K562 (cell line): Measurements from ENCODE around the gene UNC45A. TPM values are rescaled to one million over a fixed set of nuclear protein-coding genes. Genes with fewer than 3 reads are reported as not detected.
A peak's percentile ranks its signal among the peaks of the same experiment; 100 is the strongest.

ENCODE experiments used
- CREB5 ChIP-seq: fragments of 250-450 bp; sonication (Bioruptor Pico); IDR thresholded peaks from 2 replicates; pipeline ENCODE4 v1.5.0; 2020; ENCODE audit warnings: mild to moderate bottlenecking
- ETV5 ChIP-seq: sonication (generic); formaldehyde crosslinking; IDR thresholded peaks from 2 replicates; pipeline ENCODE4 v1.4.0; 2020; ENCODE audit warnings: low read depth, mild to moderate bottlenecking, missing genetic modification reagents
- FOXA3 ChIP-seq, 2 experiments: fragments of 450-650 bp in 1 of 2; sonication (generic) in 1 of 2; formaldehyde crosslinking; IDR thresholded peaks in 1 of 2; conservative IDR thresholded peaks in 1 of 2; 2 replicates each; pipeline versions ENCODE4 v1.4.0 to v1.8.0; 2020 to 2022; ENCODE audit warnings: mild to moderate bottlenecking in 2 of 2, missing genetic modification reagents in 1 of 2
- MTA2 ChIP-seq: fragments of 450-650 bp; IDR thresholded peaks from 2 replicates; pipeline ENCODE4 v1.6.1; 2016; ENCODE audit warnings: low read depth
- RHOXF2B ChIP-seq: fragments of 250-450 bp; sonication (Bioruptor Pico); conservative IDR thresholded peaks from 2 replicates; pipeline ENCODE4 v1.5.1; 2021
- RREB1 ChIP-seq: fragments of 250-450 bp; sonication (Bioruptor Pico); IDR thresholded peaks from 2 replicates; pipeline ENCODE4 v1.4.0; 2020
- SMAD1 ChIP-seq: fragments of 150-350 bp; IDR thresholded peaks from 2 replicates; pipeline ENCODE4 v1.6.1; 2014; ENCODE audit warnings: low read length, low read depth; ENCODE audit not compliant: partially characterized antibody
- TBL1XR1 ChIP-seq, 2 experiments: IDR thresholded peaks; 2 replicates each; pipeline ENCODE4 v1.6.1; 2012; ENCODE audit warnings: improper control_type of control experiment in 2 of 2, low read length in 2 of 2, mild to moderate bottlenecking in 1 of 2
- TSC22D4 ChIP-seq: fragments of 450-650 bp; IDR thresholded peaks from 2 replicates; pipeline ENCODE4 v1.6.1; 2016; ENCODE audit warnings: missing genetic modification characterization, missing biosample characterization, control low read depth
- ZBTB2 ChIP-seq: fragments of 450-650 bp; IDR thresholded peaks from 2 replicates; pipeline ENCODE4 v1.6.1; 2016; ENCODE audit warnings: antibody characterized with exemption
- ZC3H11A ChIP-seq: IDR thresholded peaks from 2 replicates; pipeline ENCODE4 v1.6.1; 2012; ENCODE audit warnings: low read depth, low read length, improper control_type of control experiment
- ZNF431 ChIP-seq: sonication (generic); formaldehyde crosslinking; IDR thresholded peaks from 2 replicates; pipeline ENCODE4 v1.8.0; 2022; ENCODE audit warnings: mild to moderate bottlenecking, missing genetic modification reagents
- ZNF584 ChIP-seq: fragments of 200-800 bp; sonication (Bioruptor generic); IDR thresholded peaks from 2 replicates; pipeline ENCODE4 v1.6.1; 2016; ENCODE audit warnings: low read depth, mild to moderate bottlenecking, missing genetic modification characterization, missing compliant biosample characterization
- polyA plus RNA-seq, 8 experiments: library from polyadenylated mRNA; depleted of rRNA in 4 of 8; stranded (reverse) in 5 of 8; unstranded in 3 of 8; fragments of >200 nt; fragmentation: Nextera tagmentation in 2 of 8; fragmentation: Illumina TruSeq in 1 of 8; extraction: Ambion mirVana in 2 of 8; extraction: Trizol in 1 of 8; gene quantifications; 2 replicates each; pipeline versions ENCODE4 v1.2.1 to v1.2.3, GENCODE V29; 2011 to 2014; ENCODE audit warnings: inconsistent platforms in 1 of 8, missing spikeins in 1 of 8
- total RNA-seq, 7 experiments: library from RNA; depleted of rRNA in 6 of 7; stranded (reverse); fragments of >200 nt in 6 of 7; fragmentation: Illumina TruSeq in 2 of 7; extraction: Trizol in 2 of 7; gene quantifications; 2 replicates each; pipeline versions ENCODE4 v1.2.1 to v1.2.3, GENCODE V29; 2011 to 2021; ENCODE audit warnings: low replicate concordance in 1 of 7
- TF ChIP-seq, protein P1 (sequence below): sonication (generic); formaldehyde crosslinking; IDR thresholded peaks from 2 replicates; pipeline ENCODE4 v1.8.0; 2022; ENCODE audit warnings: mild to moderate bottlenecking, missing genetic modification reagents
- TF ChIP-seq, protein P2 (sequence below): IDR thresholded peaks from 2 replicates; pipeline ENCODE4 v1.6.1; 2012; ENCODE audit warnings: low read depth, low read length, improper control_type of control experiment, borderline replicate concordance

The UNC45A gene
- total and polyA plus RNA-seq, 9 of the 15 experiments (the other 6 are each of a cell fraction or from before 2014, with no cell fraction given) = 22.4 to 79.3 (median 43.7) TPM

GRCh38 chr15:90901175-90902039 is 33.7 kb upstream of the UNC45A start (continued):
- peak; percentile 61 to 94; a peak in 3 of 4 replicates for TF ChIP-seq TBL1XR1 (IDR thresholded peaks at IDR 0.05; ENCODE audit: low read length in 2 of 2)
- TF ChIP-seq CREB5 = no peak
- no peak for TF ChIP-seq RREB1 (CRISPR knock-in tag)
- TF ChIP-seq, protein P1, sequence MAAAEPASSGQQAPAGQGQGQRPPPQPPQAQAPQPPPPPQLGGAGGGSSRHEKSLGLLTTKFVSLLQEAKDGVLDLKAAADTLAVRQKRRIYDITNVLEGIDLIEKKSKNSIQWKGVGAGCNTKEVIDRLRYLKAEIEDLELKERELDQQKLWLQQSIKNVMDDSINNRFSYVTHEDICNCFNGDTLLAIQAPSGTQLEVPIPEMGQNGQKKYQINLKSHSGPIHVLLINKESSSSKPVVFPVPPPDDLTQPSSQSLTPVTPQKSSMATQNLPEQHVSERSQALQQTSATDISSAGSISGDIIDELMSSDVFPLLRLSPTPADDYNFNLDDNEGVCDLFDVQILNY = no peak
- TF ChIP-seq MTA2 = peak; percentile 99
- no peak for TF ChIP-seq ZC3H11A
- TF ChIP-seq ZNF431 (CRISPR knock-in tag) = no peak
- TF ChIP-seq ZBTB2 = peak; percentile 64; the same call in 1 of the 2 replicates
- TF ChIP-seq ZNF584 (CRISPR knock-in tag) = peak; percentile 95
- TF ChIP-seq, protein P2, sequence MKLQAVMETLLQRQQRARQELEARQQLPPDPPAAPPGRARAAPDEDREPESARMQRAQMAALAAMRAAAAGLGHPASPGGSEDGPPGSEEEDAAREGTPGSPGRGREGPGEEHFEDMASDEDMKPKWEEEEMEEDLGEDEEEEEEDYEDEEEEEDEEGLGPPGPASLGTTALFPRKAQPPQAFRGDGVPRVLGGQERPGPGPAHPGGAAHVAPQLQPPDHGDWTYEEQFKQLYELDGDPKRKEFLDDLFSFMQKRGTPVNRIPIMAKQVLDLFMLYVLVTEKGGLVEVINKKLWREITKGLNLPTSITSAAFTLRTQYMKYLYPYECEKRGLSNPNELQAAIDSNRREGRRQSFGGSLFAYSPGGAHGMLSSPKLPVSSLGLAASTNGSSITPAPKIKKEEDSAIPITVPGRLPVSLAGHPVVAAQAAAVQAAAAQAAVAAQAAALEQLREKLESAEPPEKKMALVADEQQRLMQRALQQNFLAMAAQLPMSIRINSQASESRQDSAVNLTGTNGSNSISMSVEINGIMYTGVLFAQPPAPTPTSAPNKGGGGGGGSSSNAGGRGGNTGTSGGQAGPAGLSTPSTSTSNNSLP = peak; percentile 97
- TF ChIP-seq FOXA3 (CRISPR knock-in tag; conservative IDR thresholded peaks at IDR 0.05 in 1 of 2, IDR thresholded peaks at IDR 0.05 in 1 of 2) = peak in 1 of 2 experiments; percentile 63; a peak in 2 of 4 replicates
- TF ChIP-seq TSC22D4 (tag) = no peak
- peak; percentile 44; the same call in 1 of the 2 replicates for TF ChIP-seq ETV5 (CRISPR knock-in tag)
- TF ChIP-seq RHOXF2B = no peak
- peak; percentile 94 for TF ChIP-seq SMAD1
